IMR-90 (cell line): Measurements from ENCODE around the gene ZBP1. TPM values are rescaled to one million over a fixed set of nuclear protein-coding genes. Genes with fewer than 3 reads are reported as not detected.

Experiments
- ATAC-seq: fragments of 200-7000 bp; cut with Tn5 transposase; 2 replicates; pipeline ENCODE4 v1.9.1; 2020; ENCODE audit warnings: low read depth, mild to moderate bottlenecking, moderate library complexity
- BruUV-seq: library from RNA; stranded (reverse); fragments of 400-500 nt; replicated peaks from 2 replicates; lab custom pipeline; 2021; lab: Mats Ljungman, UMichigan
- CTCF ChIA-PET: fragments of 300-600 bp; formaldehyde crosslinking; extraction: SDS; loops from one replicate; lab custom pipeline; 2021; ENCODE audit warnings: antibody characterized with exemption; lab: Yijun Ruan, JAX
- POLR2A ChIA-PET: fragments of 300-600 bp; sonication (Branson Sonifier 250); formaldehyde crosslinking; loops from one replicate; lab custom pipeline; 2022; ENCODE audit warnings: antibody characterized with exemption; ENCODE audit not compliant: unreplicated experiment; lab: Charles Lee
- DNase-seq: peaks from one replicate; pipeline ENCODE4 v3.0.0; 2013
- H2AFZ ChIP-seq: replicated peaks from 2 replicates; pipeline ENCODE3; 2013; ENCODE audit warnings: low read length, mild to moderate bottlenecking; ENCODE audit not compliant: poor library complexity
- H2AK5ac ChIP-seq: 2 replicates; pipeline ENCODE4 v1.6.1; 2013; ENCODE audit warnings: low read depth, low read length, inconsistent platforms
- H2AK9ac ChIP-seq: replicated peaks from 2 replicates; pipeline ENCODE3; 2013; ENCODE audit warnings: mild to moderate bottlenecking, low read depth, low read length, moderate library complexity; ENCODE audit not compliant: poor library complexity
- H2BK120ac ChIP-seq: 2 replicates; pipeline ENCODE4 v1.6.1; 2013; ENCODE audit warnings: low read depth, low read length, inconsistent platforms
- H2BK15ac ChIP-seq: 3 replicates; pipeline ENCODE4 v1.6.1; 2013; ENCODE audit warnings: low read depth, low read length, inconsistent platforms
- H2BK20ac ChIP-seq: 2 replicates; pipeline ENCODE4 v1.6.1; 2013; ENCODE audit warnings: low read depth, mild to moderate bottlenecking, inconsistent platforms, low read length, moderate library complexity
- H2BK5ac ChIP-seq: 2 replicates; pipeline ENCODE4 v1.6.1; 2013; ENCODE audit warnings: mild to moderate bottlenecking, low read depth, low read length, inconsistent platforms; ENCODE audit not compliant: poor library complexity, severe bottlenecking
- H3K14ac ChIP-seq: replicated peaks from 2 replicates; pipeline ENCODE4 v1.6.1; 2013; ENCODE audit warnings: low read depth, low read length, inconsistent platforms
- H3K18ac ChIP-seq: 2 replicates; pipeline ENCODE4 v1.6.1; 2013; ENCODE audit warnings: low read depth, low read length, control low read depth
- H3K23ac ChIP-seq: 2 replicates; pipeline ENCODE4 v1.6.1; 2013; ENCODE audit warnings: low read depth, low read length, inconsistent platforms
- H3K27ac ChIP-seq: 2 replicates; pipeline ENCODE4 v1.5.1; 2013; ENCODE audit warnings: mild to moderate bottlenecking, control low read depth, low read length; ENCODE audit not compliant: insufficient read depth
- H3K27me3 ChIP-seq: 2 replicates; pipeline ENCODE4 v1.6.1; 2013; ENCODE audit warnings: low read length; ENCODE audit not compliant: control insufficient read depth, insufficient read depth
- H3K36me3 ChIP-seq: 2 replicates; pipeline ENCODE4 v1.6.1; 2013; ENCODE audit warnings: low read length, mixed read lengths; ENCODE audit not compliant: control insufficient read depth, insufficient read depth
- H3K4ac ChIP-seq: 2 replicates; pipeline ENCODE4 v1.6.1; 2013; ENCODE audit warnings: low read depth, low read length, inconsistent platforms
- H3K4me1 ChIP-seq: 2 replicates; pipeline ENCODE4 v1.6.1; 2013; ENCODE audit warnings: low read length, mixed read lengths; ENCODE audit not compliant: control insufficient read depth, insufficient read depth
- H3K4me2 ChIP-seq: 2 replicates; pipeline ENCODE4 v1.6.1; 2013; ENCODE audit warnings: low read depth, mild to moderate bottlenecking, control low read depth, low read length, moderate library complexity
- H3K4me3 ChIP-seq: 2 replicates; pipeline ENCODE4 v1.5.1; 2013; ENCODE audit warnings: low read depth, mild to moderate bottlenecking, control low read depth, low read length, moderate library complexity; ENCODE audit not compliant: insufficient read depth
- H3K56ac ChIP-seq: 2 replicates; pipeline ENCODE4 v1.6.1; 2013; ENCODE audit warnings: low read length, inconsistent platforms; ENCODE audit not compliant: insufficient read depth; ENCODE audit errors: extremely low read depth
- H3K79me1 ChIP-seq, 2 experiments: 2 replicates each; pipeline ENCODE4 v1.6.1; 2013; ENCODE audit warnings: low read length in 2 of 2, inconsistent platforms in 1 of 2, low read depth in 1 of 2
- H3K9ac ChIP-seq: 2 replicates; pipeline ENCODE4 v1.6.1; 2013; ENCODE audit warnings: low read depth, low read length, control low read depth
- H3K9me1 ChIP-seq: 2 replicates; pipeline ENCODE4 v1.6.1; 2013; ENCODE audit warnings: low read length, inconsistent platforms; ENCODE audit not compliant: insufficient read depth
- H3K9me3 ChIP-seq: 2 replicates; pipeline ENCODE4 v1.6.1; 2013; ENCODE audit warnings: low read length; ENCODE audit not compliant: control insufficient read depth, insufficient read depth
- H4K20me1 ChIP-seq: 2 replicates; pipeline ENCODE4 v1.6.1; 2013; ENCODE audit warnings: low read length, inconsistent platforms; ENCODE audit not compliant: insufficient read depth
- H4K5ac ChIP-seq: 2 replicates; pipeline ENCODE4 v1.6.1; 2013; ENCODE audit warnings: mild to moderate bottlenecking, low read depth, low read length, control low read depth
- H4K8ac ChIP-seq, 2 experiments: 2 replicates each; pipeline ENCODE4 v1.6.1; 2013; ENCODE audit warnings: low read depth in 2 of 2, low read length in 2 of 2, control low read depth in 1 of 2, inconsistent platforms in 1 of 2
- H4K91ac ChIP-seq: 2 replicates; pipeline ENCODE4 v1.6.1; 2013; ENCODE audit warnings: low read depth, low read length, inconsistent platforms; ENCODE audit not compliant: insufficient read depth
- CHD1 ChIP-seq: IDR thresholded peaks from 2 replicates; pipeline ENCODE4 v1.6.1; 2012; ENCODE audit warnings: low read depth, low read length, improper control_type of control experiment
- FOS ChIP-seq: fragments of 150-350 bp; IDR thresholded peaks from 2 replicates; pipeline ENCODE4 v1.6.1; 2016; ENCODE audit warnings: low read depth, low read length
- MAFK ChIP-seq: IDR thresholded peaks from 2 replicates; pipeline ENCODE4 v1.6.1; 2012; ENCODE audit warnings: low read depth, low read length, improper control_type of control experiment
- POLR2A ChIP-seq: IDR thresholded peaks from 2 replicates; pipeline ENCODE4 v1.6.1; 2012; ENCODE audit warnings: mild to moderate bottlenecking, low read depth, low read length
- RCOR1 ChIP-seq: IDR thresholded peaks from 2 replicates; pipeline ENCODE4 v1.6.1; 2012; ENCODE audit warnings: mild to moderate bottlenecking, low read length, improper control_type of control experiment; ENCODE audit not compliant: insufficient replicate concordance
- SMC3 ChIP-seq: fragments of 150-350 bp; IDR thresholded peaks from 2 replicates; pipeline ENCODE4 v1.6.1; 2016; ENCODE audit warnings: low read depth, mild to moderate bottlenecking, antibody characterized with exemption, low read length, moderate library complexity
- WGBS, 2 experiments: methylation state at CpG; one replicate each; pipeline versions ENCODE4 v1.1.5 to v1.1.7; 2013; ENCODE audit warnings: missing lambda C conversion rate in 2 of 2; ENCODE audit not compliant: insufficient read length in 1 of 2; ENCODE audit errors: extremely low coverage in 2 of 2; 5-methylcytosine and 5-hydroxymethylcytosine counted together
- dilution Hi-C: fragments of 300-500 bp; cut with HindIII; formaldehyde crosslinking; loops from one replicate; pipeline ENCODE4 v1.14.3; 2018; ENCODE audit warnings: low sequenced_read_pairs; ENCODE audit not compliant: unreplicated experiment
- in situ Hi-C: fragments of 300-500 bp; cut with MboI; formaldehyde crosslinking; loops from 3 replicates; pipeline ENCODE4 v1.14.3; 2019; ENCODE audit warnings: low sequenced_read_pairs, inconsistent platforms, mixed read lengths
- intact Hi-C: fragments of 100-400 bp; cut with micrococcal nuclease; formaldehyde crosslinking; loops from 2 replicates; pipeline ENCODE4 v1.10.0; 2022
- polyA plus RNA-seq, 3 experiments: library from polyadenylated mRNA; depleted of rRNA; stranded (reverse); fragments of >200 nt; gene quantifications; 2 replicates each; pipeline ENCODE4 v1.2.3, GENCODE V29; 2012; ENCODE audit warnings: low replicate concordance in 1 of 3
- total RNA-seq: library from RNA; depleted of rRNA; stranded (reverse); fragments of >200 nt; gene quantifications from 2 replicates; pipeline ENCODE4 v1.2.3, GENCODE V29; 2012

ZBP1 gene
- total and polyA plus RNA-seq, 2 of the 4 experiments (the other 2 are of a cell fraction), result not detected

GRCh38 chr20:57660922-57661745 is 40.9 kb upstream of the ZBP1 start:
- Histone ChIP-seq H3K4me2 (no peak overlapping the region), H2BK5ac (no peak overlapping the region), H3K56ac (no peak overlapping the region), H2BK20ac (no peak overlapping the region), H3K4me1 (no peaks in the 10 kb centered on the region), H3K36me3 (peaks cover 13% of the 10 kb centered on the region), H4K20me1 (peaks cover 42% of the 10 kb centered on the region), H3K4me3 (no peak overlapping the region), H3K79me1 (peaks cover 6 to 10% of the 10 kb centered on the region in 2 experiments; a peak in 2 of 4 replicates), H3K4ac (no peak overlapping the region), H3K27me3 (no peaks in the 10 kb centered on the region), H2BK15ac (no peak overlapping the region), H2BK120ac (no peak overlapping the region), H3K27ac (no peak overlapping the region), H2AK5ac (no peak overlapping the region; the same call in 1 of the 2 replicates), H3K18ac (no peak overlapping the region), H2AFZ (no peak overlapping the region), H2AK9ac (no peak overlapping the region), H3K14ac (no peak overlapping the region), H4K91ac (no peak overlapping the region), H3K9ac (no peak overlapping the region), H3K23ac (no peak overlapping the region), H4K8ac (no peak overlapping the region), H4K5ac (no peak overlapping the region), H3K9me3 (no peaks in the 10 kb centered on the region), H3K9me1 (peaks cover 3% of the 10 kb centered on the region; the same call in 1 of the 2 replicates)
- dilution Hi-C loops, result no loop called here
- no TSS peak for BruUV-seq
- ChIA-PET CTCF (interaction anchor here (0.7 kb wide), 1 partner anchor 37 kb away, joined by 3 read pairs; no protein-coding TSS in a partner anchor), POLR2A (no interaction called here)
- 48% methylated on average over 5 of the region's 31 CpGs; no CpG with 5 or more reads in 1 of the 2 experiments for WGBS, 2 experiments
- ATAC-seq (no peak), DNase-seq (no peak)
- intact Hi-C loops, result no loop called here
- TF ChIP-seq CHD1 (no peak), POLR2A (no peak), RCOR1 (no peak), MAFK (0 out of 2 replicates have a peak, but pooled peaks have one; percentile 5), SMC3 (no peak), FOS (no peak)
- in situ Hi-C loops, result no loop called here
